Type B pancreatic cell (in vitro differentiated cells): ENCODE data around the gene KCNMB2. TPM values are rescaled to one million over a fixed set of nuclear protein-coding genes. Genes with fewer than 3 reads are reported as not detected.
"Not testable (repeated sequence)": the region's sequence is repeated elsewhere in the genome, so short reads cannot be mapped to it uniquely, and the experiment has no call there.

Experiments
- DNase-seq: peaks from one replicate; pipeline ENCODE4 v3.0.0; 2021; ENCODE audit warnings: mixed read lengths; ENCODE audit not compliant: unreplicated experiment; ENCODE audit errors: extremely low spot score
- H3K27ac Mint-ChIP-seq: 2 replicates; pipeline ENCODE4 v1.8.0; 2021; ENCODE audit warnings: mild to moderate bottlenecking, mixed read lengths
- H3K27me3 Mint-ChIP-seq: 2 replicates; pipeline ENCODE4 v1.8.0; 2021; ENCODE audit warnings: mixed read lengths
- H3K36me3 Mint-ChIP-seq: 2 replicates; pipeline ENCODE4 v1.8.0; 2021; ENCODE audit warnings: mixed read lengths
- H3K4me1 Mint-ChIP-seq: one replicate; pipeline ENCODE4 v1.8.0; 2021; ENCODE audit warnings: mixed read lengths; ENCODE audit not compliant: unreplicated experiment
- H3K4me3 Mint-ChIP-seq: 2 replicates; pipeline ENCODE4 v1.8.0; 2021; ENCODE audit warnings: mild to moderate bottlenecking, mixed read lengths
- H3K9me3 Mint-ChIP-seq: 2 replicates; pipeline ENCODE4 v1.8.0; 2021; ENCODE audit warnings: mixed read lengths
- total RNA-seq: library from RNA; stranded (reverse); gene quantifications from 2 replicates; pipeline ENCODE4 v1.2.1, GENCODE V29; 2021; ENCODE audit warnings: low replicate concordance
- TF ChIP-seq, protein P1 (sequence below): fragments of 200-600 bp; sonication (generic); conservative IDR thresholded peaks from 2 replicates; pipeline ENCODE4 v1.5.0; 2021; ENCODE audit warnings: antibody characterized with exemption, mild to moderate bottlenecking

KCNMB2 gene
- total RNA-seq, 1 donor from 2014 or later = 1.3 TPM

DNA sequence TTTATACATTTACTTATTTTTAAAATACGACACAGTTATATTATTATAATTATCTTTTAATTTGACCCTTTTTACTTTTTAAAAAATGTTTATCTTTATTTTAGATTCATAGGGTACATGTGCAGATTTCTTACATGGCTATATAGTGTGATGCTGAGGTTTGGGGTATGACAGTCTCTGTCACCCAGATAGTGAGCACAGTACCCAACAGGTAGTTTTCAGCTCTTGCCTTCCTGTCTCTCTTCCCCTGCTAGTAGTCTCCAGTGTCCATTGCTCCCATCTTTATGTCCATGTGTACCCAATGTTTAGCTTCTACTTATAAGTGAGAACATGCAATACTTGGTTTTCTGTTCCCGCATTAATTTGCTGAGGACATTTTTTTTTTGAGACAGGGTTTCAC, 21.8 kb upstream of the KCNMB2 start:
- TF ChIP-seq, protein P1, sequence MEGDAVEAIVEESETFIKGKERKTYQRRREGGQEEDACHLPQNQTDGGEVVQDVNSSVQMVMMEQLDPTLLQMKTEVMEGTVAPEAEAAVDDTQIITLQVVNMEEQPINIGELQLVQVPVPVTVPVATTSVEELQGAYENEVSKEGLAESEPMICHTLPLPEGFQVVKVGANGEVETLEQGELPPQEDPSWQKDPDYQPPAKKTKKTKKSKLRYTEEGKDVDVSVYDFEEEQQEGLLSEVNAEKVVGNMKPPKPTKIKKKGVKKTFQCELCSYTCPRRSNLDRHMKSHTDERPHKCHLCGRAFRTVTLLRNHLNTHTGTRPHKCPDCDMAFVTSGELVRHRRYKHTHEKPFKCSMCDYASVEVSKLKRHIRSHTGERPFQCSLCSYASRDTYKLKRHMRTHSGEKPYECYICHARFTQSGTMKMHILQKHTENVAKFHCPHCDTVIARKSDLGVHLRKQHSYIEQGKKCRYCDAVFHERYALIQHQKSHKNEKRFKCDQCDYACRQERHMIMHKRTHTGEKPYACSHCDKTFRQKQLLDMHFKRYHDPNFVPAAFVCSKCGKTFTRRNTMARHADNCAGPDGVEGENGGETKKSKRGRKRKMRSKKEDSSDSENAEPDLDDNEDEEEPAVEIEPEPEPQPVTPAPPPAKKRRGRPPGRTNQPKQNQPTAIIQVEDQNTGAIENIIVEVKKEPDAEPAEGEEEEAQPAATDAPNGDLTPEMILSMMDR = no peak
- no peaks in the 10 kb centered on the region for H3K9me3 Mint-ChIP-seq
- no peaks in the 10 kb centered on the region for H3K36me3 Mint-ChIP-seq
- DNase-seq = no peak
- H3K27me3 Mint-ChIP-seq = no peaks in the 10 kb centered on the region
- H3K4me1 Mint-ChIP-seq = peaks cover 4% of the 10 kb centered on the region
- H3K4me3 Mint-ChIP-seq = no peak overlapping the region
- no peak overlapping the region for H3K27ac Mint-ChIP-seq

DNA sequence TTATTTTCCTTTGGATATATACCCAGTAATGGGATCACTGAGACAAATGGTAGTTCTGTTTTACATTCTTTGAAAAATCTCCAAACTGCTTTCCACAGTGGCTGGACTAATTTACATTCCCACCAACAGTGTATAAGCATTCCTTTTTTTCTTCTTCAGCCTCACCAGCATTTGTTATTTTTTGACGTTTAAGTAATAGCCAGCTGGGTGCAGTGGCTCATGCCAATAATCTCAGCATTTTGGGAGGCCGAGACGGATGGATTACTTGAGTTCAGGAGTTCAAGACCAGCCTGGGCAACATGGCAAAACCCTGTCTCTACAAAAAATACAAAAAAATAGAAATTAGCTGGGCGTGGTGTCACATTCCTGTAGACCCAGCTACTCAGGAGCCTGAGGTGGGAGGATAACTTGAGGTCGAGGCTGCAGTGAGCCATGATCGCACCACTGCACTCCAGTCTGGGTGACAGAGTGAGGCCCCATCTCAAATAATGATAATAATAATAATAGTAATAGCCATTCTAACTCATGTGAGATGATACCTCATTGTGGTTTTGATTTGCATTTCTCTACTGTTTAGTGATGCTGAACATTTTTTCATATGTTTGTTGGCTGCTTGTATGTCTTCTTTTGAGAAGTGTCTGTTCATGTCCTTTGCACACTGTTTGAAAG, 21.0 kb upstream of the KCNMB2 start:
- H3K9me3 Mint-ChIP-seq, H3K36me3 Mint-ChIP-seq, H3K27me3 Mint-ChIP-seq, DNase-seq, H3K4me3 Mint-ChIP-seq, H3K27ac Mint-ChIP-seq, H3K4me1 Mint-ChIP-seq: not testable (repeated sequence)

DNA sequence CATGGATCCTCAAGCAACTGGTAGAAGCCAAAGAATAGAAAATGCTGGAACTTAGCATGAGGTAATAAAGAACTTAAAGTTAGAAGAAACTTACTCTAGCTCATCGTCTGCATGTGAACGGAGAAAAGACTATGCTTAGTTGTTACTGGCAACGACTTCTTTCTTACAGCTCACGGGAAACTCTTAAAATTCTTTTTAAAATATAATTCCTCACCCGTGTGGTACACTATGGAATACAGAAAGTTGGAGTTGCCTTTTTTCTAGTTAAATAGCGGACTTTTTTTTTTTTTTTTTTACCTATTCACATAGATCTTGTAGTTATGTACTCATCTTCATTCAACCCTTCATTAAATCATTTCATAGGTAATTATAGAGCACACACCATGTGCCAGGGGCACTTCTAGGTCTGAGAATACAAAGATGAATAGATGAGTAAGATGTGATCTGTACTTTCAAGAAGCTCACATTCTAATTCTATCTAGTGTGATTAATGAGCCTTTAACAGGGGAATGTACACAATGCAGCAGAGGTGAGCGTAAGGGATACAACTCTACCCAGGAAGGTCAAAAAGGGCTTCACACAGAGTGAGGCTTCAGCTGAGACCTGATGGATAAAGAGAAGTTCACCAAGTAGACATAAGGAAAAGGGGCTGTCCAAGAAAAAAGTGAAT, 18.4 kb upstream of the KCNMB2 start:
- TF ChIP-seq, protein P1 = no peak
- Mint-ChIP-seq H3K4me1 (peaks cover 4% of the 10 kb centered on the region), H3K27me3 (no peaks in the 10 kb centered on the region), H3K9me3 (no peaks in the 10 kb centered on the region), H3K36me3 (no peaks in the 10 kb centered on the region), H3K27ac (no peak overlapping the region), H3K4me3 (no peak overlapping the region)
- no peak for DNase-seq

DNA sequence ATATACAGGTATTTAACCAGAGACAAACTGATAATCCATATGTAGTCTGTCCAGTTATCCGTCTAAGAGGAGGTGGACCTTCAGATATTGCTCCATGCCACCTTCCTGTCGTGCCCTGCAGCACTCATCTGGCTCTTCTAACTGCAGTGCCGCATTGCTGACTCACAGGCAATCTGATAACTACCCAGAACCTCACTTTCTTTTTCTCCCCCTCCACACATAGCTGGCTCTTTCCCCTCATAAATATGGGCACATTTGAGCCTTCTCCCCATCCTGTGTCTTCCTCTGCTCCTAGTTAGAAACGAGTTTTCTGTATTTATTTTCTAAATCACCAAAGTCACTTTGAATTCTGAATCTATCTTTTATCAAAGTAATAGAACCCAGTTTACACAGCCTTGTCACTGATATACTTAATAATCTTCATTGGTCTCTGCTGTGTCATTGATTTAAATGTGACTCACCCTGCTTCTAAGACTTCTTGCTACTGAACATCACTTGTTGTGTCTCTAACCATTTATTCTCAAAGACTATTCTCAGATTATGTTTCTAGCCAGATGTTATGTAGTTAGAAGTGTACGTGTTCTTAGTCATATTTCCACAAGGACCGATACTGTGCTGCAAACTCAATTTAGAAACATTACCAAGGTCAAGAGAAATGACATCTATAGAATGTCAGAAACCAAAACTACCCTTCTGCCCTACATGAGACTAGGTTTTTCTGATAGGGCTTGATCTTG, 17.4 kb upstream of the KCNMB2 start:
- no peak for DNase-seq
- H3K27me3 Mint-ChIP-seq = no peaks in the 10 kb centered on the region
- no peak overlapping the region for H3K27ac Mint-ChIP-seq
- no peak overlapping the region for H3K4me3 Mint-ChIP-seq
- H3K36me3 Mint-ChIP-seq = no peaks in the 10 kb centered on the region
- peaks cover 2% of the 10 kb centered on the region for H3K4me1 Mint-ChIP-seq
- H3K9me3 Mint-ChIP-seq = no peaks in the 10 kb centered on the region
- TF ChIP-seq, protein P1 = no peak

DNA sequence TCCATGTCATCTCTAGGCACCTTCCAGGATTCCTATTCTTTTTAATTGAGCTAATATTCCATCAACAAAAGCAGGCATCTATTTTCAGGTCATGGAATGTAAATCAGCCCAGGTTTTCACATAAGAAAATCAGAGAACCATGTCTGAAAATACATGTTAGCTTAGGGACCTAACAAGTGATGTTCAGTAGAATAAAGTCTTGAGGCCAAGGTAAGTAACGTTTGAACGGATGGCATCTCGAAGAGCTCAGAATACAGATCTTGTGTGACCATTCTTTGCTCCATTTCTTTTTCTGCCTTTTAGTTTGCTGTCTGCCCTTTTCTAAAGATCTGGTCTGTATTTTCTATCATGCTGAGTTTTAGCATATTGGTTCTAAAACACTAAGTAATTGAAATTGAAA, 16.5 kb upstream of the KCNMB2 start:
- no peaks in the 10 kb centered on the region for H3K36me3 Mint-ChIP-seq
- H3K27ac Mint-ChIP-seq = no peak overlapping the region
- no peak for DNase-seq
- no peak overlapping the region for H3K4me3 Mint-ChIP-seq
- H3K27me3 Mint-ChIP-seq = no peaks in the 10 kb centered on the region
- TF ChIP-seq, protein P1 = no peak
- H3K9me3 Mint-ChIP-seq = no peaks in the 10 kb centered on the region
- no peaks in the 10 kb centered on the region for H3K4me1 Mint-ChIP-seq

DNA sequence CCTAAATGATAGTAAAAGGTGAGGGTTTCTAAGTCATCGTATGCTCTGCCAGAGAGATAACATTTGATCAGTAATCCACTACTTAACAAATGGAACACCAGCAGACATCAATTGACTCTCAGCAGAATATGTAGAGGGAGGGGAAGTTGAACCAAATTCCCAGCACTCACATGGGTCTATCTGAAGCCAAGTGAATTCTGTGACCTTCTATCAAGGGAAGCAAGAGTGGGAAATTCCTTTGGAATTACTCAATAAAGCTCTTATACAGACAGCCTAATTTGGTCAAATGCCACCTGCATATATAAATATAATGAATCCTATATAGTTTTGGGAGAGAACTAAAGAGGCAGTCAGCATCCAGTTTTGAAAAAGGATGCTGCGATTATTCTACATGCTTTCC, 15.8 kb upstream of the KCNMB2 start:
- Mint-ChIP-seq H3K9me3 (no peaks in the 10 kb centered on the region), H3K4me1 (peaks cover 6% of the 10 kb centered on the region), H3K27ac (no peak overlapping the region), H3K27me3 (no peaks in the 10 kb centered on the region), H3K4me3 (no peak overlapping the region), H3K36me3 (no peaks in the 10 kb centered on the region)
- TF ChIP-seq, protein P1 = no peak
- DNase-seq = no peak
